Stimulated activated CD8-positive, alpha-beta memory T cell treated with anti-CD3 and anti-CD28 coated beads, Interleukin-7, amount 100 ng/mL, for 1 hour (primary cell): Measurements from ENCODE around the gene AK4.

Source experiments
- DNase-seq, 2 donors: peaks; one replicate each; pipeline ENCODE4 v3.0.0-alpha.2; 2020; ENCODE audit warnings: low read depth in 2 of 2

Gene AK4

GRCh38 chr1:65176591-65176990 lies 28.6 kb downstream of the AK4 start:
- DNase-seq = no peak

GRCh38 chr1:65177457-65177856 lies 29.5 kb downstream of the AK4 start:
- no peak for DNase-seq

GRCh38 chr1:65178235-65178634 lies 30.2 kb downstream of the AK4 start:
- DNase-seq = no peak

- no peak for DNase-seq
These were observed 31.1 kb downstream of the AK4 start for GRCh38 chr1:65179148-65179547.

GRCh38 chr1:65180977-65181376 lies 33.0 kb downstream of the AK4 start:
- DNase-seq = no peak

- no peak for DNase-seq
These were observed 34.8 kb downstream of the AK4 start for GRCh38 chr1:65182658-65183268.

GRCh38 chr1:65189576-65190115 lies 41.6 kb downstream of the AK4 start:
- no peak for DNase-seq

GRCh38 chr1:65190229-65190628 lies 42.2 kb downstream of the AK4 start:
- DNase-seq = no peak

GRCh38 chr1:65193129-65193695 lies 45.2 kb downstream of the AK4 start:
- DNase-seq = no peak

GRCh38 chr1:65195495-65196417 lies 47.8 kb downstream of the AK4 start:
- no peak for DNase-seq

- no peak for DNase-seq
These were observed 48.9 kb downstream of the AK4 start for GRCh38 chr1:65196926-65197325.

GRCh38 chr1:65197636-65198035 lies 49.6 kb downstream of the AK4 start:
- no peak for DNase-seq

- DNase-seq = no peak
These were observed 50.1 kb downstream of the AK4 start for GRCh38 chr1:65198096-65198495.

- DNase-seq = no peak
These were observed 52.4 kb downstream of the AK4 start for GRCh38 chr1:65200411-65200810.

- no peak for DNase-seq
These were observed 58.8 kb downstream of the AK4 start for GRCh38 chr1:65206836-65207235.

- DNase-seq = no peak
These were observed 59.3 kb downstream of the AK4 start for GRCh38 chr1:65207317-65207716.

GRCh38 chr1:65208563-65208973 lies 60.6 kb downstream of the AK4 start:
- DNase-seq = no peak

- DNase-seq = no peak
These were observed 61.2 kb downstream of the AK4 start for GRCh38 chr1:65209005-65209885.

- no peak for DNase-seq
These were observed 62.3 kb downstream of the AK4 start for GRCh38 chr1:65210325-65210724.

- no peak for DNase-seq
These were observed 63.3 kb downstream of the AK4 start for GRCh38 chr1:65211331-65211730.

- no peak for DNase-seq
These were observed 65.4 kb downstream of the AK4 start for GRCh38 chr1:65213271-65214023.
